ENCODE data around the gene UBE2G1. TPM values are rescaled to one million over a fixed set of nuclear protein-coding genes. Genes with fewer than 3 reads are reported as not detected.

Gene UBE2G1
- total and polyA plus RNA-seq, 10 of the 15 experiments (the other 5 are each of a cell fraction or from before 2014, with no cell fraction given) = 24.4 to 139 (median 77.4) TPM

- TF ChIP-seq TCF3 (IDR thresholded peaks at IDR 0.05; ENCODE audit: borderline replicate concordance, insufficient read depth, low read depth, low read length) = no peak
- no peak for TF ChIP-seq CBX3 (IDR thresholded peaks at IDR 0.05; ENCODE audit: borderline replicate concordance, low read depth)
- no peak for TF ChIP-seq ZSCAN29 (IDR thresholded peaks at IDR 0.05)
- TF ChIP-seq SPI1 (IDR thresholded peaks at IDR 0.05; ENCODE audit: borderline replicate concordance, insufficient read depth, low read depth, low read length) = peak; percentile 20; the same call in 1 of the 2 replicates
- no peak for TF ChIP-seq SP1 (IDR thresholded peaks at IDR 0.05; ENCODE audit: low read depth, low read length)
- no peak for TF ChIP-seq CEBPB (IDR thresholded peaks at IDR 0.05; ENCODE audit: borderline replicate concordance in 1 of 2, low read depth in 2 of 2, low read length in 2 of 2)
- peak; percentile 28; the same call in 1 of the 2 replicates for TF ChIP-seq MLLT1 (IDR thresholded peaks at IDR 0.05)
- no peak for TF ChIP-seq ESRRA (IDR thresholded peaks at IDR 0.05; ENCODE audit: low read length)
- TF ChIP-seq ZBTB40 (IDR thresholded peaks at IDR 0.05; ENCODE audit: borderline replicate concordance) = no peak
- TF ChIP-seq HDGF (IDR thresholded peaks at IDR 0.05) = no peak
- no peak for TF ChIP-seq IRF3 (IDR thresholded peaks at IDR 0.05)
- no peak for TF ChIP-seq IRF4 (IDR thresholded peaks at IDR 0.05; ENCODE audit: low read depth, low read length)
Observed at GRCh38 chr17:4313221-4314114, 53.0 kb downstream of the UBE2G1 start (continued).
